Activated CD4-positive, alpha-beta memory T cell treated with anti-CD3 and anti-CD28 coated beads, Interleukin-2, amount 10 ng/mL, durations not matched to agents 7 days and 5 days (primary cell): ENCODE results near the gene CEACAM21. TPM values are rescaled to one million over a fixed set of nuclear protein-coding genes. Genes with fewer than 3 reads are reported as not detected.

Experiments used
- CTCF ChIA-PET: fragments of 350-600 bp; sonication (Branson Sonifier 250); formaldehyde crosslinking; loops from one replicate; lab custom pipeline; 2021; ENCODE audit warnings: antibody characterized with exemption, inconsistent platforms; lab: Charles Lee
- POLR2A ChIA-PET: fragments of 350-600 bp; sonication (Branson Sonifier 250); formaldehyde crosslinking; loops from one replicate; lab custom pipeline; 2021; ENCODE audit warnings: antibody characterized with exemption; lab: Charles Lee
- DNase-seq: peaks from one replicate; pipeline ENCODE4 v3.0.0-alpha.2; 2020
- H3K27ac Mint-ChIP-seq: one replicate; pipeline ENCODE4 v1.8.0; 2021; ENCODE audit warnings: mild to moderate bottlenecking, mixed read lengths
- H3K27me3 Mint-ChIP-seq: one replicate; pipeline ENCODE4 v1.8.0; 2021; ENCODE audit warnings: mixed read lengths
- H3K36me3 Mint-ChIP-seq: one replicate; pipeline ENCODE4 v1.8.0; 2021; ENCODE audit warnings: low read depth, mixed read lengths
- H3K4me1 Mint-ChIP-seq: one replicate; pipeline ENCODE4 v1.8.0; 2021; ENCODE audit warnings: mixed read lengths
- H3K4me3 Mint-ChIP-seq: one replicate; pipeline ENCODE4 v1.8.0; 2021; ENCODE audit warnings: mild to moderate bottlenecking, mixed read lengths
- H3K9me3 Mint-ChIP-seq: one replicate; pipeline ENCODE4 v1.8.0; 2021; ENCODE audit warnings: mixed read lengths
- total RNA-seq, 2 experiments: library from RNA; stranded (reverse); gene quantifications; one replicate each; pipeline ENCODE4 v1.2.3, GENCODE V29; 2021

Gene CEACAM21
- total RNA-seq, 2 experiments from 2014 or later, result 77.0 to 77.8 TPM

GRCh38 chr19:41588497-41589209 lies 12.7 kb downstream of the CEACAM21 start:
- CTCF ChIA-PET, result interaction anchor here (1.4 to 1.9 kb wide), 2 partner anchors 9 to 139 kb away, joined by 3 to 8 read pairs; no protein-coding TSS in a partner anchor
- Mint-ChIP-seq H3K27me3 (peaks cover 14% of the 10 kb centered on the region), H3K36me3 (peaks cover 20% of the 10 kb centered on the region), H3K27ac (no peak overlapping the region), H3K4me3 (no peak overlapping the region), H3K9me3 (no peaks in the 10 kb centered on the region), H3K4me1 (no peaks in the 10 kb centered on the region)
- POLR2A ChIA-PET, result no interaction called here
- peak; percentile 38 for DNase-seq

GRCh38 chr19:41589371-41589770 lies 13.4 kb downstream of the CEACAM21 start:
- DNase-seq, result no peak
- no peak overlapping the region for H3K4me3 Mint-ChIP-seq
- H3K9me3 Mint-ChIP-seq, result no peaks in the 10 kb centered on the region
- H3K27me3 Mint-ChIP-seq, result peaks cover 14% of the 10 kb centered on the region
- H3K36me3 Mint-ChIP-seq, result peaks cover 14% of the 10 kb centered on the region
- H3K4me1 Mint-ChIP-seq, result peaks cover under 1% of the 10 kb centered on the region
- H3K27ac Mint-ChIP-seq, result no peak overlapping the region
- POLR2A ChIA-PET, result no interaction called here
- CTCF ChIA-PET, result no interaction called here

- DNase-seq, result no peak
- Mint-ChIP-seq H3K27ac (no peak overlapping the region), H3K36me3 (peaks cover 7% of the 10 kb centered on the region), H3K27me3 (peaks cover 20% of the 10 kb centered on the region), H3K9me3 (no peaks in the 10 kb centered on the region), H3K4me1 (peaks cover 11% of the 10 kb centered on the region), H3K4me3 (no peak overlapping the region)
- POLR2A ChIA-PET, result no interaction called here
- CTCF ChIA-PET, result interaction anchor here (0.9 kb wide), 1 partner anchor 15 kb away, joined by 3 read pairs; the partner anchor contains the start of gene CEACAM21
Observed at GRCh38 chr19:41590936-41591335, 15.0 kb downstream of the CEACAM21 start.

- ChIA-PET CTCF (interaction anchor here (5.9 kb wide), 1 partner anchor 23 kb away, joined by 36 read pairs; no protein-coding TSS in a partner anchor), POLR2A (no interaction called here)
- H3K4me3 Mint-ChIP-seq, result no peak overlapping the region
- H3K27me3 Mint-ChIP-seq, result peaks cover 26% of the 10 kb centered on the region
- H3K36me3 Mint-ChIP-seq, result peaks cover 7% of the 10 kb centered on the region
- H3K9me3 Mint-ChIP-seq, result no peaks in the 10 kb centered on the region
- DNase-seq, result no peak
- peaks cover 11% of the 10 kb centered on the region for H3K4me1 Mint-ChIP-seq
- H3K27ac Mint-ChIP-seq, result no peak overlapping the region
Observed at GRCh38 chr19:41591951-41592562, 16.1 kb downstream of the CEACAM21 start.

- no peak overlapping the region for H3K27ac Mint-ChIP-seq
- H3K9me3 Mint-ChIP-seq, result no peaks in the 10 kb centered on the region
- H3K27me3 Mint-ChIP-seq, result peaks cover 34% of the 10 kb centered on the region
- DNase-seq, result peak; percentile 81
- POLR2A ChIA-PET, result interaction anchor here (1.0 to 1.1 kb wide), 2 partner anchors 65 to 145 kb away, joined by 3 to 4 read pairs; no protein-coding TSS in a partner anchor
- no peaks in the 10 kb centered on the region for H3K36me3 Mint-ChIP-seq
- CTCF ChIA-PET, result interaction anchor here (0.7 to 5.9 kb wide), 11 partner anchors 9 to 156 kb away, joined by 3 to 60 read pairs (median 6); partner anchors contain the start of genes CEACAM21 and DMAC2
- no peak overlapping the region for H3K4me3 Mint-ChIP-seq
- H3K4me1 Mint-ChIP-seq, result peaks cover 15% of the 10 kb centered on the region
Observed at GRCh38 chr19:41595258-41595889, 19.4 kb downstream of the CEACAM21 start.

GRCh38 chr19:41595890-41596280 lies 19.9 kb downstream of the CEACAM21 start:
- ChIA-PET CTCF (interaction anchor here (0.9 to 5.9 kb wide), 8 partner anchors 9 to 156 kb away, joined by 3 to 60 read pairs (median 6); partner anchors contain the start of gene DMAC2), POLR2A (interaction anchor here (1.1 kb wide), 1 partner anchor 66 kb away, joined by 4 read pairs; no protein-coding TSS in a partner anchor)
- no peaks in the 10 kb centered on the region for H3K36me3 Mint-ChIP-seq
- no peak overlapping the region for H3K27ac Mint-ChIP-seq
- peaks cover 15% of the 10 kb centered on the region for H3K4me1 Mint-ChIP-seq
- no peak overlapping the region for H3K4me3 Mint-ChIP-seq
- no peak for DNase-seq
- H3K27me3 Mint-ChIP-seq, result peaks cover 31% of the 10 kb centered on the region
- H3K9me3 Mint-ChIP-seq, result no peaks in the 10 kb centered on the region

- H3K36me3 Mint-ChIP-seq, result no peaks in the 10 kb centered on the region
- no peaks in the 10 kb centered on the region for H3K9me3 Mint-ChIP-seq
- H3K27ac Mint-ChIP-seq, result no peak overlapping the region
- peaks cover 27% of the 10 kb centered on the region for H3K27me3 Mint-ChIP-seq
- H3K4me3 Mint-ChIP-seq, result no peak overlapping the region
- peak; percentile 80 for DNase-seq
- ChIA-PET CTCF (interaction anchor here (0.8 to 5.9 kb wide), 21 partner anchors 10 to 297 kb away, joined by 3 to 60 read pairs (median 4); partner anchors contain the start of gene CEACAM21), POLR2A (interaction anchor here (1.0 to 1.2 kb wide), 2 partner anchors 22 to 25 kb away, joined by 3 read pairs; partner anchors contain the start of gene CEACAM21)
- peaks cover 15% of the 10 kb centered on the region for H3K4me1 Mint-ChIP-seq
Observed at GRCh38 chr19:41597600-41598041, 21.7 kb downstream of the CEACAM21 start.

- H3K27ac Mint-ChIP-seq, result no peak overlapping the region
- no peak for DNase-seq
- peaks cover 34% of the 10 kb centered on the region for H3K27me3 Mint-ChIP-seq
- POLR2A ChIA-PET, result no interaction called here
- no peak overlapping the region for H3K4me3 Mint-ChIP-seq
- CTCF ChIA-PET, result interaction anchor here (1.0 to 2.2 kb wide), 4 partner anchors 24 to 151 kb away, joined by 3 to 12 read pairs (median 4); partner anchors contain the start of gene CEACAM21
- peaks cover 14% of the 10 kb centered on the region for H3K4me1 Mint-ChIP-seq
- no peaks in the 10 kb centered on the region for H3K9me3 Mint-ChIP-seq
- H3K36me3 Mint-ChIP-seq, result no peaks in the 10 kb centered on the region
Observed at GRCh38 chr19:41599175-41599966, 23.4 kb downstream of the CEACAM21 start.

- Mint-ChIP-seq H3K4me1 (peaks cover 4% of the 10 kb centered on the region), H3K27me3 (peaks cover 29% of the 10 kb centered on the region), H3K27ac (no peak overlapping the region), H3K4me3 (no peak overlapping the region), H3K36me3 (no peaks in the 10 kb centered on the region), H3K9me3 (no peaks in the 10 kb centered on the region)
- DNase-seq, result no peak
- ChIA-PET POLR2A (no interaction called here), CTCF (no interaction called here)
Observed at GRCh38 chr19:41601771-41602170, 25.8 kb downstream of the CEACAM21 start.

GRCh38 chr19:41604831-41605230 lies 28.9 kb downstream of the CEACAM21 start:
- CTCF ChIA-PET, result interaction anchor here (0.6 to 1.6 kb wide), 4 partner anchors 9 to 103 kb away, joined by 3 to 4 read pairs (median 3); no protein-coding TSS in a partner anchor
- Mint-ChIP-seq H3K4me1 (no peaks in the 10 kb centered on the region), H3K4me3 (no peak overlapping the region), H3K36me3 (no peaks in the 10 kb centered on the region), H3K9me3 (no peaks in the 10 kb centered on the region), H3K27ac (no peak overlapping the region), H3K27me3 (peaks cover 30% of the 10 kb centered on the region)
- DNase-seq, result no peak
- POLR2A ChIA-PET, result no interaction called here

- Mint-ChIP-seq H3K36me3 (no peaks in the 10 kb centered on the region), H3K27me3 (peaks cover 41% of the 10 kb centered on the region), H3K4me1 (no peaks in the 10 kb centered on the region), H3K27ac (no peak overlapping the region), H3K4me3 (no peak overlapping the region), H3K9me3 (no peaks in the 10 kb centered on the region)
- no peak for DNase-seq
- CTCF ChIA-PET, result interaction anchor here (0.9 to 1.6 kb wide), 2 partner anchors 12 to 101 kb away, joined by 3 to 4 read pairs; no protein-coding TSS in a partner anchor
- POLR2A ChIA-PET, result no interaction called here
Observed at GRCh38 chr19:41606215-41606837, 30.4 kb downstream of the CEACAM21 start.
